Endothelial cell of umbilical vein (primary cell): ENCODE data around the gene RNF186.

ENCODE experiments used
- EZH2 ChIP-seq: IDR thresholded peaks from 2 replicates; pipeline ENCODE4 v1.6.1; 2012; ENCODE audit warnings: borderline replicate concordance, low read depth, mild to moderate bottlenecking, moderate library complexity, low read length, inconsistent platforms; ENCODE audit not compliant: severe bottlenecking
- FOS ChIP-seq: IDR thresholded peaks from 2 replicates; pipeline ENCODE4 v1.6.1; 2011; ENCODE audit warnings: mild to moderate bottlenecking, low read length, moderate library complexity, borderline replicate concordance; ENCODE audit not compliant: insufficient read depth
- JUN ChIP-seq: IDR thresholded peaks from 2 replicates; pipeline ENCODE4 v1.6.1; 2011; ENCODE audit warnings: borderline replicate concordance, low read depth; ENCODE audit not compliant: insufficient read length, insufficient read depth
- MAX ChIP-seq: IDR thresholded peaks from 2 replicates; pipeline ENCODE4 v1.6.1; 2011; ENCODE audit not compliant: insufficient read depth, insufficient read length
- MYC ChIP-seq: IDR thresholded peaks from one replicate; pipeline ENCODE4 v1.6.1; 2011; ENCODE audit warnings: mild to moderate bottlenecking, low read depth, low read length
- POLR2A ChIP-seq: IDR thresholded peaks from 2 replicates; pipeline ENCODE4 v1.6.1; 2012; ENCODE audit warnings: low read depth, mild to moderate bottlenecking, control low read depth, low read length
- POLR2AphosphoS5 ChIP-seq: IDR thresholded peaks from 2 replicates; pipeline ENCODE4 v1.6.1; 2012; ENCODE audit warnings: low read depth, mild to moderate bottlenecking, control low read depth, low read length, moderate library complexity; ENCODE audit not compliant: insufficient read depth
- TF ChIP-seq, protein P1 (sequence below), 2 donors: IDR thresholded peaks; 1 replicate in 1 of 2; 2 replicates in 1 of 2; pipeline ENCODE4 v1.5.1; 2011; ENCODE audit warnings: low read length in 2 of 2, mild to moderate bottlenecking in 2 of 2, moderate library complexity in 2 of 2, control low read depth in 1 of 2, inconsistent platforms in 1 of 2, low read depth in 1 of 2; ENCODE audit not compliant: insufficient read depth in 1 of 2; ENCODE audit errors: extremely low read depth in 1 of 2

DNA sequence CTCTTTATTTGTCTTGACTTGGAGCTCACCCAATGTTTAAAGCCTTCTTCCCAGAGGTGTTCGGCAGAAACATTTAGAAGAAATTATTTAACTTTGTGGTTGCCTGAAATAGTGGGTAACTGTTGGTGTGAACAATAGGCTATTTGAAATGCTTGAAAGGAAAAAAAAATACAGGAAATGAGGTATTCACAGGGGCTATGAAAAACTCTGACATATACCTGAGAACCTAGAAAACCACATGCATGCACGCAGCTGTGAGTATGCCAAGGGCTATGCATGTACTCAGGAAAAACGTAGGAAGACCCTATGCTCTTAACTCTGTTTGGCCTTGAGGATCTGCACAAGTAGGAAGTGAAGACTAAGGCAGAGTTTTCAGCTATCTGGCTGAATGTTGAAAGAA lies 16.4 kb upstream of the RNF186 start:
- TF ChIP-seq, protein P1, sequence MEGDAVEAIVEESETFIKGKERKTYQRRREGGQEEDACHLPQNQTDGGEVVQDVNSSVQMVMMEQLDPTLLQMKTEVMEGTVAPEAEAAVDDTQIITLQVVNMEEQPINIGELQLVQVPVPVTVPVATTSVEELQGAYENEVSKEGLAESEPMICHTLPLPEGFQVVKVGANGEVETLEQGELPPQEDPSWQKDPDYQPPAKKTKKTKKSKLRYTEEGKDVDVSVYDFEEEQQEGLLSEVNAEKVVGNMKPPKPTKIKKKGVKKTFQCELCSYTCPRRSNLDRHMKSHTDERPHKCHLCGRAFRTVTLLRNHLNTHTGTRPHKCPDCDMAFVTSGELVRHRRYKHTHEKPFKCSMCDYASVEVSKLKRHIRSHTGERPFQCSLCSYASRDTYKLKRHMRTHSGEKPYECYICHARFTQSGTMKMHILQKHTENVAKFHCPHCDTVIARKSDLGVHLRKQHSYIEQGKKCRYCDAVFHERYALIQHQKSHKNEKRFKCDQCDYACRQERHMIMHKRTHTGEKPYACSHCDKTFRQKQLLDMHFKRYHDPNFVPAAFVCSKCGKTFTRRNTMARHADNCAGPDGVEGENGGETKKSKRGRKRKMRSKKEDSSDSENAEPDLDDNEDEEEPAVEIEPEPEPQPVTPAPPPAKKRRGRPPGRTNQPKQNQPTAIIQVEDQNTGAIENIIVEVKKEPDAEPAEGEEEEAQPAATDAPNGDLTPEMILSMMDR (IDR thresholded peaks at IDR 0.05; ENCODE audit: extremely low read depth in 1 of 2, insufficient read depth in 1 of 2, low read depth in 1 of 2, low read length in 2 of 2) = no peak
- TF ChIP-seq POLR2A = no peak
- TF ChIP-seq EZH2 = no peak
- no peak for TF ChIP-seq POLR2AphosphoS5
- no peak for TF ChIP-seq MAX
- TF ChIP-seq MYC = no peak
- TF ChIP-seq FOS = no peak
- no peak for TF ChIP-seq JUN
